Mucosa of descending colon (tissue), 3 donors: Measurements from ENCODE around the gene RNF138. TPM values are rescaled to one million over a fixed set of nuclear protein-coding genes. Genes with fewer than 3 reads are reported as not detected.

Experiments used
- ATAC-seq: fragments of 200-7000 bp; cut with Tn5 transposase; one replicate; pipeline ENCODE4 v1.9.1; 2020; ENCODE audit warnings: mild to moderate bottlenecking, moderate library complexity
- DNase-seq, 3 donors: peaks; one replicate each; pipeline ENCODE4 v3.0.0-alpha.2; 2020
- H3K36me3 ChIP-seq: fragments of 200-600 bp; one replicate; pipeline ENCODE4 v1.8.0; 2021; ENCODE audit warnings: low read depth, mild to moderate bottlenecking
- H3K4me1 ChIP-seq: fragments of 200-600 bp; one replicate; pipeline ENCODE4 v1.8.0; 2021; ENCODE audit warnings: low read depth, mild to moderate bottlenecking
- H3K4me3 ChIP-seq: fragments of 200-600 bp; one replicate; pipeline ENCODE4 v1.8.0; 2021; ENCODE audit warnings: mild to moderate bottlenecking
- H3K9me3 ChIP-seq: fragments of 200-600 bp; one replicate; pipeline ENCODE4 v1.8.0; 2021; ENCODE audit warnings: mild to moderate bottlenecking
- intact Hi-C, 2 donors: fragments of 100-400 bp; cut with DNase I in 1 of 2; cut with micrococcal nuclease in 1 of 2; formaldehyde crosslinking; loops; one replicate each; pipeline versions ENCODE4 v1.11.0 to v1.11.1; 2022; cut with DNase I, micrococcal nuclease
- total RNA-seq, 3 donors: library from RNA; stranded (reverse); fragmentation: NEBNext Ultra II Directional in 2 of 3; extraction: Animal tissue kit (Norgen Biotek cat#: 25700) in 2 of 3; gene quantifications; one replicate each; pipeline versions ENCODE4 v1.2.1 to v1.2.4, GENCODE V29; 2021 to 2023
- TF ChIP-seq, protein P1 (sequence below): fragments of 200-600 bp; IDR thresholded peaks from one replicate; pipeline ENCODE4 v1.8.0; 2022; ENCODE audit warnings: antibody characterized with exemption, mild to moderate bottlenecking
- donor health status: DM: no; HTN: no; CAD: no; lungs with moderate emphysema.
- donor health status: DM: no; HTN: no; CAD: no.
- donor health status: DM: no; HTN: yes; CAD: no.

The RNF138 gene
- total RNA-seq, 3 donors from 2014 or later, result 37.3 to 74.3 (median 45.7) TPM

- intact Hi-C loops, result no loop called here
- DNase-seq (no peak), ATAC-seq (no peak)
- no peaks in the 10 kb centered on the region for H3K9me3 ChIP-seq
- no peak overlapping the region for H3K4me3 ChIP-seq
- no peaks in the 10 kb centered on the region for H3K36me3 ChIP-seq
- TF ChIP-seq, protein P1, sequence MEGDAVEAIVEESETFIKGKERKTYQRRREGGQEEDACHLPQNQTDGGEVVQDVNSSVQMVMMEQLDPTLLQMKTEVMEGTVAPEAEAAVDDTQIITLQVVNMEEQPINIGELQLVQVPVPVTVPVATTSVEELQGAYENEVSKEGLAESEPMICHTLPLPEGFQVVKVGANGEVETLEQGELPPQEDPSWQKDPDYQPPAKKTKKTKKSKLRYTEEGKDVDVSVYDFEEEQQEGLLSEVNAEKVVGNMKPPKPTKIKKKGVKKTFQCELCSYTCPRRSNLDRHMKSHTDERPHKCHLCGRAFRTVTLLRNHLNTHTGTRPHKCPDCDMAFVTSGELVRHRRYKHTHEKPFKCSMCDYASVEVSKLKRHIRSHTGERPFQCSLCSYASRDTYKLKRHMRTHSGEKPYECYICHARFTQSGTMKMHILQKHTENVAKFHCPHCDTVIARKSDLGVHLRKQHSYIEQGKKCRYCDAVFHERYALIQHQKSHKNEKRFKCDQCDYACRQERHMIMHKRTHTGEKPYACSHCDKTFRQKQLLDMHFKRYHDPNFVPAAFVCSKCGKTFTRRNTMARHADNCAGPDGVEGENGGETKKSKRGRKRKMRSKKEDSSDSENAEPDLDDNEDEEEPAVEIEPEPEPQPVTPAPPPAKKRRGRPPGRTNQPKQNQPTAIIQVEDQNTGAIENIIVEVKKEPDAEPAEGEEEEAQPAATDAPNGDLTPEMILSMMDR, result no peak
- peaks cover 18% of the 10 kb centered on the region for H3K4me1 ChIP-seq
Observed at GRCh38 chr18:32096946-32097345, 5.3 kb downstream of the RNF138 start.

DNA sequence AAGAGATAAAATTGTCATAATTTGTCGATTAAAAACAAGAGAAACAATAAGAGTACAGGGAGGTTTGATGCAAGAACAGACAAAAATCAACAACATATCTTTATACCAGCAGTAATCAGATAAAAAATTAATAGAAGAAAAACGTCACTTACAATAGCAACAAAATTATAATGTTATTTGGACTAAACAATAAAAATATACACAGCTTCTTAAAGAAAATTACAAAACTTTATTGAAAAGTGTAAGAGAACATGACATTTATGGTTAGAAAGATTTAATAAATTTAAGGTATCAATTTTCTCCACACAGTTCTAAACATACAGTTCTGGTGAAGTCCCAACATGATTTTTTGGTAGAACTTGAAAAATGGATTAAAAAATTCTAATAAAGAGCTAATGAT lies 12.8 kb downstream of the RNF138 start:
- intact Hi-C loops, result no loop called here
- no peaks in the 10 kb centered on the region for H3K9me3 ChIP-seq
- H3K4me1 ChIP-seq, result no peaks in the 10 kb centered on the region
- no peak overlapping the region for H3K4me3 ChIP-seq
- ATAC-seq (no peak), DNase-seq (no peak)
- no peaks in the 10 kb centered on the region for H3K36me3 ChIP-seq
- TF ChIP-seq, protein P1, result no peak

DNA sequence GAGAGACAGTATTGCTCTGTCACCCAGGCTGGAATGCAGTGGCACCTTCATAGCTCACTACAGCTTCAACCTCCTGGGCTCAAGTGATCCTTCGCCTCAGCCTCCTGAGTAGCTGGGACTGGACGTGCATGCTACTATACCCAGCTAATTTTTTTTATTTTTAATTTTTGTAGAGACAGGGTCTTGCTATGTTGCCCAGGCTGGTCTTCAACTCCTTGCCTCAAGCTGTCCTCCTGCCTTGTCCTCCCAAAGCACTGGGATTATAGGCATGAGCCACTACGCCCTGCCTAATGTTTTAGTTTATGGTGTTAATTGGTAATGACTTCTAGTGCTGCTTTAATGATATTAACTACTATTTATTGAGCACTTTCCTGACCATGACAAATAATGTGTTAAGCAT lies 18.3 kb downstream of the RNF138 start:
- intact Hi-C loops, result no loop called here
- TF ChIP-seq, protein P1, result no peak
- no peaks in the 10 kb centered on the region for H3K4me1 ChIP-seq
- no peak overlapping the region for H3K4me3 ChIP-seq
- DNase-seq (no peak), ATAC-seq (no peak)
- H3K36me3 ChIP-seq, result no peaks in the 10 kb centered on the region
- H3K9me3 ChIP-seq, result no peaks in the 10 kb centered on the region

DNA sequence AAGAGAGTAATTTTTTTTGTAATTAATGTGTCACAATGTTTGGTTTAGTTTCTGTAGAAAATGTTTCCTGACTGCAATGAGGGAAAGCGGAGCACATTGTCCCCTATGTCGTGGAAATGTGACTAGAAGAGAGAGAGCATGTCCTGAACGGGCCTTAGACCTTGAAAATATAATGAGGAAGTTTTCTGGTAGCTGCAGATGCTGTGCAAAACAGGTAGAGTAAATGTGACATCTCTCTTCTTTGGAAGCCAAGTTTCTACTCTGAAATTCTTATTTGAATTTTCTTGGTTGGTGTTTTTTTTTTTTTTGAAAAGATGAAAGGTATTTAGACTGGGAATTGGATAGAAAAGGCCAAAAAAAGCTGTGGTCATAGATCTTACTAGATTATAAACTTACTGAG lies 20.0 kb downstream of the RNF138 start:
- ATAC-seq, result no peak
- no peaks in the 10 kb centered on the region for H3K9me3 ChIP-seq
- no peaks in the 10 kb centered on the region for H3K36me3 ChIP-seq
- TF ChIP-seq, protein P1, result no peak
- no peak for DNase-seq
- intact Hi-C loops, result no loop called here
- H3K4me1 ChIP-seq, result no peaks in the 10 kb centered on the region
- no peak overlapping the region for H3K4me3 ChIP-seq

DNA sequence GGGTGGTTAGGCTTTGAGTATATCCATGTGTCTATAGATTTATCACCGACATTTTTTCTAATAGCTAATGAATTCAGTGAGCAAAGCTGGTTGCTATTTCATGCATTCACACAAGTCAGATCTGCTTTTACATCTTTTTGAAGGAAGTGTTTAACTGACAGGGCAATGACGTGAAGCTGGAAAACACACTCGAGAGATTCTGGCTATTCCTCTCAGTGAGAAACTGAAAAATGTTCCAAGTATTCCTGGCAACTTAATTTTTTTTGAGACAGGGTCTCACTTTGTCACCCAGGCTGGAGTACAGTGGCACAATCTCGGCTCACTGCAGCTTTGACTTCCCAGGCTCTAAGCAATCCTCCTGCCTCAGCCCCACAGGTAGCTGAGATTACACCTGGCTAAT lies 21.2 kb downstream of the RNF138 start:
- no peak for ATAC-seq
- TF ChIP-seq, protein P1, result no peak
- no peak for DNase-seq
- intact Hi-C loops, result no loop called here
- H3K4me3 ChIP-seq, result no peak overlapping the region
- H3K36me3 ChIP-seq, result no peaks in the 10 kb centered on the region
- H3K4me1 ChIP-seq, result no peaks in the 10 kb centered on the region
- no peaks in the 10 kb centered on the region for H3K9me3 ChIP-seq

- H3K36me3 ChIP-seq, result no peaks in the 10 kb centered on the region
- H3K9me3 ChIP-seq, result no peaks in the 10 kb centered on the region
- intact Hi-C loops, result no loop called here
- no peak for DNase-seq
- no peak for ATAC-seq
- no peaks in the 10 kb centered on the region for H3K4me1 ChIP-seq
- TF ChIP-seq, protein P1, result no peak
- no peak overlapping the region for H3K4me3 ChIP-seq
Observed at GRCh38 chr18:32114293-32114942, 22.7 kb downstream of the RNF138 start.
